H9 (cell line): Measurements from ENCODE around the gene SAG. TPM values are rescaled to one million over a fixed set of nuclear protein-coding genes. Genes with fewer than 3 reads are reported as not detected.

Source experiments
- DNase-seq: peaks from one replicate; pipeline ENCODE4 v3.0.0-alpha.2; 2017
- H2AFZ ChIP-seq: one replicate; pipeline ENCODE4 v1.6.1; 2013; ENCODE audit warnings: mild to moderate bottlenecking, low read length, control low read depth, moderate library complexity
- H2AK5ac ChIP-seq: 2 replicates; pipeline ENCODE4 v1.6.1; 2013; ENCODE audit warnings: low read length, control low read depth, mixed read lengths; ENCODE audit not compliant: insufficient read length
- H2BK120ac ChIP-seq: one replicate; pipeline ENCODE4 v1.6.1; 2013; ENCODE audit warnings: low read depth, mild to moderate bottlenecking, low read length, control low read depth, inconsistent platforms; ENCODE audit not compliant: poor library complexity, severe bottlenecking
- H2BK12ac ChIP-seq: 2 replicates; pipeline ENCODE4 v1.6.1; 2013; ENCODE audit warnings: low read length, control low read depth, mixed read lengths, low read depth; ENCODE audit not compliant: insufficient read length
- H2BK15ac ChIP-seq: 2 replicates; pipeline ENCODE4 v1.6.1; 2013; ENCODE audit warnings: low read depth, low read length, control low read depth
- H2BK20ac ChIP-seq: one replicate; pipeline ENCODE4 v1.6.1; 2013; ENCODE audit warnings: low read depth, mild to moderate bottlenecking, low read length, control low read depth, inconsistent platforms; ENCODE audit not compliant: poor library complexity, severe bottlenecking
- H2BK5ac ChIP-seq: 2 replicates; pipeline ENCODE4 v1.6.1; 2013; ENCODE audit warnings: low read length, control low read depth, mixed read lengths; ENCODE audit not compliant: insufficient read length
- H3K14ac ChIP-seq: 2 replicates; pipeline ENCODE4 v1.6.1; 2013; ENCODE audit warnings: low read length, control low read depth; ENCODE audit not compliant: insufficient read depth
- H3K18ac ChIP-seq: 2 replicates; pipeline ENCODE4 v1.6.1; 2013; ENCODE audit warnings: low read depth, mild to moderate bottlenecking, mixed read lengths, low read length, control low read depth; ENCODE audit not compliant: insufficient read length
- H3K23ac ChIP-seq: 2 replicates; pipeline ENCODE4 v1.6.1; 2013; ENCODE audit warnings: low read length, control low read depth, mixed read lengths, low read depth; ENCODE audit not compliant: insufficient read length
- H3K23me2 ChIP-seq: 2 replicates; pipeline ENCODE4 v1.6.1; 2013; ENCODE audit warnings: low read depth, mild to moderate bottlenecking, mixed read lengths, low read length, control low read depth; ENCODE audit not compliant: insufficient read length, poor library complexity, severe bottlenecking
- H3K27ac ChIP-seq: 2 replicates; pipeline ENCODE4 v1.5.1; 2013; ENCODE audit warnings: low read length, control low read depth, mixed read lengths, low read depth; ENCODE audit not compliant: insufficient read length
- H3K27me3 ChIP-seq: 2 replicates; pipeline ENCODE4 v1.6.1; 2013; ENCODE audit warnings: low read length, control low read depth, inconsistent platforms; ENCODE audit not compliant: insufficient read depth
- H3K4ac ChIP-seq: 2 replicates; pipeline ENCODE4 v1.6.1; 2013; ENCODE audit warnings: low read depth, mild to moderate bottlenecking, control low read depth, inconsistent platforms, low read length, moderate library complexity
- H3K4me1 ChIP-seq: 2 replicates; pipeline ENCODE4 v1.6.1; 2013; ENCODE audit warnings: low read length, control low read depth, inconsistent platforms; ENCODE audit not compliant: insufficient read depth
- H3K4me2 ChIP-seq: 2 replicates; pipeline ENCODE4 v1.6.1; 2013; ENCODE audit warnings: low read length, control low read depth, mixed read lengths; ENCODE audit not compliant: insufficient read length, insufficient read depth
- H3K56ac ChIP-seq: 2 replicates; pipeline ENCODE4 v1.6.1; 2013; ENCODE audit warnings: low read depth, mild to moderate bottlenecking, mixed read lengths, low read length, control low read depth; ENCODE audit not compliant: insufficient read length
- H3K79me1 ChIP-seq: 2 replicates; pipeline ENCODE4 v1.6.1; 2013; ENCODE audit warnings: low read depth, mild to moderate bottlenecking, moderate library complexity, low read length, control low read depth, inconsistent platforms; ENCODE audit not compliant: insufficient read depth, poor library complexity, severe bottlenecking
- H3K79me2 ChIP-seq: 2 replicates; pipeline ENCODE4 v1.6.1; 2013; ENCODE audit warnings: low read length, control low read depth, inconsistent platforms; ENCODE audit not compliant: insufficient read depth
- H3K9ac ChIP-seq: 2 replicates; pipeline ENCODE4 v1.6.1; 2013; ENCODE audit warnings: low read length, control low read depth, mixed read lengths; ENCODE audit not compliant: insufficient read length; ENCODE audit errors: extremely low read depth
- H3K9me3 ChIP-seq: one replicate; pipeline ENCODE4 v1.6.1; 2013; ENCODE audit warnings: low read depth, low read length, inconsistent platforms; ENCODE audit not compliant: control insufficient read depth
- H3T11ph ChIP-seq: one replicate; pipeline ENCODE4 v1.6.1; 2013; ENCODE audit warnings: mild to moderate bottlenecking, low read length, control low read depth, inconsistent platforms
- H4K20me1 ChIP-seq: one replicate; pipeline ENCODE4 v1.6.1; 2013; ENCODE audit not compliant: control insufficient read depth, insufficient read length, insufficient read depth
- H4K5ac ChIP-seq: 2 replicates; pipeline ENCODE4 v1.6.1; 2013; ENCODE audit warnings: low read depth, mild to moderate bottlenecking, mixed read lengths, low read length, control low read depth; ENCODE audit not compliant: insufficient read length
- H4K8ac ChIP-seq: replicated peaks from 2 replicates; pipeline ENCODE4 v1.6.1; 2013; ENCODE audit warnings: low read length, control low read depth, mixed read lengths, low read depth; ENCODE audit not compliant: insufficient read length
- H4K91ac ChIP-seq: 2 replicates; pipeline ENCODE4 v1.6.1; 2013; ENCODE audit warnings: low read depth, mild to moderate bottlenecking, moderate library complexity, mixed read lengths, low read length, control low read depth; ENCODE audit not compliant: insufficient read length
- H3K27ac Mint-ChIP-seq, 3 experiments: 2 replicates in 2 of 3; 3 replicates in 1 of 3; pipeline ENCODE4 v1.8.0; 2020 to 2021; ENCODE audit warnings: mixed read lengths in 3 of 3, mild to moderate bottlenecking in 1 of 3, moderate library complexity in 1 of 3
- H3K27me3 Mint-ChIP-seq: 2 replicates; pipeline ENCODE4 v1.8.0; 2021; ENCODE audit warnings: low read depth, mild to moderate bottlenecking, moderate library complexity, mixed read lengths
- H3K36me3 Mint-ChIP-seq, 3 experiments: 2 replicates in 2 of 3; 3 replicates in 1 of 3; pipeline ENCODE4 v1.8.0; 2020 to 2021; ENCODE audit warnings: low read depth in 3 of 3, mixed read lengths in 3 of 3; ENCODE audit not compliant: insufficient read depth in 1 of 3
- H3K4me1 Mint-ChIP-seq, 2 experiments: 2 replicates each; pipeline ENCODE4 v1.8.0; 2020; ENCODE audit warnings: mixed read lengths in 2 of 2
- H3K4me3 Mint-ChIP-seq, 2 experiments: 2 replicates in 1 of 2; 3 replicates in 1 of 2; pipeline ENCODE4 v1.8.0; 2020 to 2021; ENCODE audit warnings: mild to moderate bottlenecking in 2 of 2, mixed read lengths in 2 of 2, moderate library complexity in 1 of 2
- H3K9me3 Mint-ChIP-seq, 2 experiments: 2 replicates in 1 of 2; 3 replicates in 1 of 2; pipeline ENCODE4 v1.8.0; 2020; ENCODE audit warnings: mild to moderate bottlenecking in 2 of 2, mixed read lengths in 2 of 2, moderate library complexity in 1 of 2
- WGBS: extraction: QIAGEN DNeasy Blood & Tissue Kit; methylation state at CpG from one replicate; pipeline ENCODE4 v1.1.7; 2013; ENCODE audit warnings: missing lambda C conversion rate, low lambda C conversion rate, mixed read lengths; ENCODE audit not compliant: insufficient read length; ENCODE audit errors: extremely low coverage; 5-methylcytosine and 5-hydroxymethylcytosine counted together
- total RNA-seq: library from RNA; stranded (reverse); gene quantifications from 2 replicates; pipeline ENCODE4 v1.2.1, GENCODE V29; 2021
- TF ChIP-seq, protein P1 (sequence below): fragments of 200-600 bp; sonication (generic); conservative IDR thresholded peaks from 3 replicates; pipeline ENCODE4 v1.8.0; 2021; ENCODE audit warnings: antibody characterized with exemption, mild to moderate bottlenecking

The SAG gene
- total RNA-seq, 1 experiment from 2014 or later, result not detected

- H3K23ac ChIP-seq, result no peak overlapping the region
- H4K8ac ChIP-seq, result no peak overlapping the region
- no peak overlapping the region for H2BK12ac ChIP-seq
- H3K23me2 ChIP-seq, result no peaks in the 10 kb centered on the region
- H3T11ph ChIP-seq, result no peak overlapping the region
- WGBS, result no CpG with 5 or more reads among the region's 25 CpGs
- Mint-ChIP-seq H3K4me3 (no peak overlapping the region), H3K36me3 (peaks cover 5 to 13% (median 6%) of the 10 kb centered on the region in 3 experiments; a peak in 5 of 7 replicates), H3K27me3 (no peaks in the 10 kb centered on the region), H3K9me3 (no peaks in the 10 kb centered on the region), H3K4me1 (peaks cover 9 to 17% of the 10 kb centered on the region in 2 experiments), H3K27ac (peak overlapping the region in 2 of 3 experiments; percentile 36 to 73; a peak in 3 of 7 replicates)
- no peak for DNase-seq
- no peak overlapping the region for H2BK5ac ChIP-seq
- no peak overlapping the region for H2BK120ac ChIP-seq
- no peak overlapping the region for H3K9ac ChIP-seq
- no peak overlapping the region for H3K27ac ChIP-seq
- no peak overlapping the region for H4K5ac ChIP-seq
- H3K9me3 ChIP-seq, result no peaks in the 10 kb centered on the region
- H2AFZ ChIP-seq, result no peak overlapping the region
- H4K20me1 ChIP-seq, result no peaks in the 10 kb centered on the region
- no peak overlapping the region for H2BK20ac ChIP-seq
- no peak overlapping the region for H3K4ac ChIP-seq
- H2AK5ac ChIP-seq, result no peak overlapping the region
- TF ChIP-seq, protein P1, sequence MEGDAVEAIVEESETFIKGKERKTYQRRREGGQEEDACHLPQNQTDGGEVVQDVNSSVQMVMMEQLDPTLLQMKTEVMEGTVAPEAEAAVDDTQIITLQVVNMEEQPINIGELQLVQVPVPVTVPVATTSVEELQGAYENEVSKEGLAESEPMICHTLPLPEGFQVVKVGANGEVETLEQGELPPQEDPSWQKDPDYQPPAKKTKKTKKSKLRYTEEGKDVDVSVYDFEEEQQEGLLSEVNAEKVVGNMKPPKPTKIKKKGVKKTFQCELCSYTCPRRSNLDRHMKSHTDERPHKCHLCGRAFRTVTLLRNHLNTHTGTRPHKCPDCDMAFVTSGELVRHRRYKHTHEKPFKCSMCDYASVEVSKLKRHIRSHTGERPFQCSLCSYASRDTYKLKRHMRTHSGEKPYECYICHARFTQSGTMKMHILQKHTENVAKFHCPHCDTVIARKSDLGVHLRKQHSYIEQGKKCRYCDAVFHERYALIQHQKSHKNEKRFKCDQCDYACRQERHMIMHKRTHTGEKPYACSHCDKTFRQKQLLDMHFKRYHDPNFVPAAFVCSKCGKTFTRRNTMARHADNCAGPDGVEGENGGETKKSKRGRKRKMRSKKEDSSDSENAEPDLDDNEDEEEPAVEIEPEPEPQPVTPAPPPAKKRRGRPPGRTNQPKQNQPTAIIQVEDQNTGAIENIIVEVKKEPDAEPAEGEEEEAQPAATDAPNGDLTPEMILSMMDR, result no peak
- H4K91ac ChIP-seq, result no peak overlapping the region
- no peaks in the 10 kb centered on the region for H3K27me3 ChIP-seq
- H3K79me1 ChIP-seq, result no peaks in the 10 kb centered on the region
- H3K14ac ChIP-seq, result no peak overlapping the region; the same call in 1 of the 2 replicates
- H3K79me2 ChIP-seq, result peaks cover 3% of the 10 kb centered on the region; the same call in 1 of the 2 replicates
- H3K4me1 ChIP-seq, result no peaks in the 10 kb centered on the region
- H3K4me2 ChIP-seq, result no peak overlapping the region
- H2BK15ac ChIP-seq, result no peak overlapping the region
- H3K56ac ChIP-seq, result no peak overlapping the region
- no peak overlapping the region for H3K18ac ChIP-seq
Observed at GRCh38 chr2:233387667-233388528, 80.3 kb downstream of the SAG start.
